AG09319 (cell line): Measurements from ENCODE around the gene TYMP.

Experiments
- DNase-seq: peaks from one replicate; pipeline ENCODE4 v3.0.0-alpha.2; 2010; ENCODE audit warnings: low read depth; ENCODE audit errors: extremely low read depth
- TF ChIP-seq, protein P1 (sequence below): IDR thresholded peaks from 2 replicates; pipeline ENCODE4 v1.5.1; 2011; ENCODE audit warnings: low read depth, mild to moderate bottlenecking, inconsistent platforms, low read length, moderate library complexity

TYMP gene, protein sequence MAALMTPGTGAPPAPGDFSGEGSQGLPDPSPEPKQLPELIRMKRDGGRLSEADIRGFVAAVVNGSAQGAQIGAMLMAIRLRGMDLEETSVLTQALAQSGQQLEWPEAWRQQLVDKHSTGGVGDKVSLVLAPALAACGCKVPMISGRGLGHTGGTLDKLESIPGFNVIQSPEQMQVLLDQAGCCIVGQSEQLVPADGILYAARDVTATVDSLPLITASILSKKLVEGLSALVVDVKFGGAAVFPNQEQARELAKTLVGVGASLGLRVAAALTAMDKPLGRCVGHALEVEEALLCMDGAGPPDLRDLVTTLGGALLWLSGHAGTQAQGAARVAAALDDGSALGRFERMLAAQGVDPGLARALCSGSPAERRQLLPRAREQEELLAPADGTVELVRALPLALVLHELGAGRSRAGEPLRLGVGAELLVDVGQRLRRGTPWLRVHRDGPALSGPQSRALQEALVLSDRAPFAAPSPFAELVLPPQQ

DNA sequence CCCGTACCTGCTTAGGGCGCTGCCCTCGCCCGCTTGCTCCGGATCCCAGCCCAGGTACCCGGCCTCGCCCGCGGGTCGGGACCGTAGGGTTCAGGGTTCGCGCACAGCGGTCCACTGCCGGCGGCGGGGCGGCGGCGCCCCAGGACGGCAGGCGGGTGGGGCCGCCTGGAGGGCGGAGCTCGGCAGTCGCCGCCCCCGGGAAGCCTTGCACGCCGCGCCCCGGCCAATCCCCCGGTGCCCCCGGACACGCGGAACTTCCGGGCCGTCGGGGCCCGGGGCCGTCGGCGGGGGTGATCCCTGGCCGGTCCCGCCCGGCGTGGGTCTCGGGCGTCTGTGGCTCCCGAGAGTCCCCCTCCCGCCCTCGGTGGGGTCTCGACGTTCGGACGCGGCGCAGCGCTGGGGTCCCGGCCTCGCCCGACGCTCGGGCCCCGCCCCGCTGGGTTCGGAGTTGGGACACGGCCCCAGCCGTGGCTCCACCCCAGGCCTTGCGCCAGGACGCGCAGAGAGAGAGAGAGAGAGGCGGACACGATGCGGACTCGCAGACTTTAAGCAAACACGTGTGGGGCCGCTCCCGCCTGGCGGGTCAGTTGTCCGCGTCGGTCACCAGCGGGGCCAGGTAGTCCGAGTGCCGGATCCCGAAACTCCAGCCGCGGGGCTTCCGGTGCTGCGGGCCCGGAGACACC, at the start of gene TYMP:
TSS of gene TYMP (minus strand) at position 116 of the 683 bp plus-strand sequence. CDS start 303 bp downstream, outside the sequence.
- TF ChIP-seq, protein P1, sequence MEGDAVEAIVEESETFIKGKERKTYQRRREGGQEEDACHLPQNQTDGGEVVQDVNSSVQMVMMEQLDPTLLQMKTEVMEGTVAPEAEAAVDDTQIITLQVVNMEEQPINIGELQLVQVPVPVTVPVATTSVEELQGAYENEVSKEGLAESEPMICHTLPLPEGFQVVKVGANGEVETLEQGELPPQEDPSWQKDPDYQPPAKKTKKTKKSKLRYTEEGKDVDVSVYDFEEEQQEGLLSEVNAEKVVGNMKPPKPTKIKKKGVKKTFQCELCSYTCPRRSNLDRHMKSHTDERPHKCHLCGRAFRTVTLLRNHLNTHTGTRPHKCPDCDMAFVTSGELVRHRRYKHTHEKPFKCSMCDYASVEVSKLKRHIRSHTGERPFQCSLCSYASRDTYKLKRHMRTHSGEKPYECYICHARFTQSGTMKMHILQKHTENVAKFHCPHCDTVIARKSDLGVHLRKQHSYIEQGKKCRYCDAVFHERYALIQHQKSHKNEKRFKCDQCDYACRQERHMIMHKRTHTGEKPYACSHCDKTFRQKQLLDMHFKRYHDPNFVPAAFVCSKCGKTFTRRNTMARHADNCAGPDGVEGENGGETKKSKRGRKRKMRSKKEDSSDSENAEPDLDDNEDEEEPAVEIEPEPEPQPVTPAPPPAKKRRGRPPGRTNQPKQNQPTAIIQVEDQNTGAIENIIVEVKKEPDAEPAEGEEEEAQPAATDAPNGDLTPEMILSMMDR, result no peak
- DNase-seq, result no peak

DNA sequence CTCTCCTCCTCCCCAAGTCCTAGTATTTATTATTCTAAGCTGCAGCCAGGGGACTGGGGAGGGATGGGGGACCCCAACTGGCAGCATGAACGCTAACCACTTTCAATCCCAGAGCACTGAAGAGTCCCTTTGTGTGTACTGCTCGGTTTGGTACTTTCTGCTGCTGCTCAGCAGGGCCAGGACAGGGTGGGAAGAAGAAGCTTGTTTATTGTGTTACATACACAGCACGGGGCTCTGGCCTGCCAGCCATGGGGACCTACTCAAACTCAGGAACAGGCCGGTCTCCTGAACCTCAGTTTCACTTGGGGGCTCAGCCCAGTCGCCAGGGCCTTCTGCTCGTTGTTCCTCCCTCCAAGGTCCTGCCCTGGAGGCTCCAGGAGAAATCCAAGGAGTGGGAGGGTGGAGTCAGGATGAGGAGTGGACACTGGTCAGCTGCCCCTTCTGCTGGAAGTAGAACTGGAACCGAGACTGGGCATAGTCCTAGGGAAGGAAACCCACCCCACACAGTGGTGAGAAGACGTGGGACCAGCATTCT, 49.0 kb upstream of the TYMP start:
- TF ChIP-seq, protein P1, result no peak
- DNase-seq, result no peak

DNA sequence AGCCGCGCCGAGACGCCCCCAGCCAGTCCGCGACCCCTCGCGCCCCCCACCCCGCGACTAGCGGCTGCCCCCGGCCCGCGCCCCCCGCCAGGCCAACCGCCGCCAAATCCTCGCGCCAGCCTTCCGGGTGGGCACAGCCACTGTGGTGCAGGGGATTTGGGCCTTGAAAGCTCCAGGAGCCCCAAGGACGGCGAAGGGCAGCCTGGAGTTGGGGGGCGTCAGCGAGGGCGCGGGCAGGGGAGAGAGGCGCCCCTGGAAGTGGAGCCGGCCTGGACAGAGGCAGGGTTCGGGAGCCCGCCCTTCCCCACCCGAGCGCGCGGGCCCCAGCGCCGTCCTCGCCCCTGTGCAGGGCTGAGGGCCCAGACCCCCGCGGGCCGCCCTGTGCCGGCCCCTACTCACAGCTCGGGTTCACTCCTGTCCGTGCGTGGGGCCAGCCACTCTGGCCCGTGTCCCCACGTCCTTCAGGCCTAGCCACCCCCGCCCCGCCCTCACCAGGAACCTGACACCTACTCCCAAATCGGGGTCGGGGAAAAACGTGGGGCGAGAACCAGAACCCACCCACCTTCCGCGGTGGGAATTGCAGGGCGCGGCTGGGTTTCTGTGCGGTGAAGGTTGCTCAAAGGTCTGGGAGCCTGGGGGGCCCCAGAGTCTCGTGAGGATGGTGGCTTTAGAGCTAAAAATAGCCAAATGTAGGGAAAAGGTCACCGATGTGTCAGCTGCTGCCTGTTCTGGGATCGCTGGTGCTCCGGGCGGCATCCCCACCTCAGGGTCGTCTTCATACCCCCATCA, 48.4 kb upstream of the TYMP start, which contains the start of gene CPT1B:
TSS of gene CPT1B (minus strand) at position 441 of the 789 bp plus-strand sequence. CDS start 512 bp downstream, outside the sequence.
- no peak for DNase-seq
- TF ChIP-seq, protein P1, result no peak; the same call in 1 of the 2 replicates

DNA sequence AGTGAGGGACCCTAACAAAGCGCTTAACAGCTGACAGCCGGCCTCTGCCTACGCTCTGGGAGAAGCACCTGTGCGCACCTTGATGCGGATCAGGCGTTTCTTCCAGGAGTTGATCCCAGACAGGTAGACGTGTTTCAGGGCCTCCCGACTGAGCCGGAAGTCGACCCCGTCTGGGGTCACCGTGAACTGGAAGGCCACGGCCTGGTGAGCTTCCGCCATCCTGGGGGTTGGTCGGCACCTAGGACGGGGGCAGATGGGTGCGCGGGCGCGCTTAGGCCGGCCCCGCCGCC, 47.8 kb upstream of the TYMP start:
- DNase-seq, result no peak
- TF ChIP-seq, protein P1, result no peak

DNA sequence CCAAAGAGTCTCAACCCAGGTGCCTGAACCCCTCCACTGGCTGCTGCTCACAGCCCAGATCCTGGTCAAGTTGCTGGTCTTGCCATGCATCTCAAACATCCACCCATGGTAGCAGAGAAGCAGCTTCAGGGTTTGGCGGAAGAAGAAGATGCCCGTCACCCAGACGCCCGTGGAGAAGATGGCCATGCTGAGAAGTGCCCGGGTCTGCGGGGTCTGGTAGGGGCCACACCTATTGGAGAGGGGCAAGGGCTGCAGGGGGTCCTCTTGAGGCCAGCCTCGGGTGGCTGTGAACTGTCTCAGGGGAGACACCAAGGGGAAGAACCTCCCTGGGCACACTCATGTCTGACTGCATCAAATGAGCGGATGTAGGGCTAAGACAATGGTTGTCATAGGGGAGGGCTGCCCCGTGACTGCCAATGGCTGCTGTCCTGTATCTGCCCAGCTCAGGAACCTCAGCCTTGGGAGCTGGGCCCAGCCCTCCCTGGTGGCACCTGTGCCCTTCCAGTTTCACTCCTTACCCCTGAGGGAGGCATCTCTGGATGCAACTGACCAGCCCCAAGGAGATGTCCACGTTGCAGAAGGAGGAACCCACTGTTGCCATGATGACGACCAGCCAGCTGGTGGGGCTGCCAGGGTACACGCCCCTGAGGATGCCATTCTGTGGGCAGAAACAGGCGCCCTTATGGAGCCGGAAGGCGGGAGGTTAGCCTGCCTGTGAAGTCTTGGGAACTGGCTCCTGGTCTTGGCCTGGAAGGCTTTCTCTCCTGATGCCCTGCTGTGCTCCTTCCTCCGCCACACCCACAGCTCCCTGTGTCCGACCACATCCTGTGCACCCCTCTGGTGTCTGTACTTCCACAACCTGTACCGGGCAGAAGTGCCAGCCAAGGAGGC, 47.2 kb upstream of the TYMP start:
- TF ChIP-seq, protein P1, result no peak
- no peak for DNase-seq

DNA sequence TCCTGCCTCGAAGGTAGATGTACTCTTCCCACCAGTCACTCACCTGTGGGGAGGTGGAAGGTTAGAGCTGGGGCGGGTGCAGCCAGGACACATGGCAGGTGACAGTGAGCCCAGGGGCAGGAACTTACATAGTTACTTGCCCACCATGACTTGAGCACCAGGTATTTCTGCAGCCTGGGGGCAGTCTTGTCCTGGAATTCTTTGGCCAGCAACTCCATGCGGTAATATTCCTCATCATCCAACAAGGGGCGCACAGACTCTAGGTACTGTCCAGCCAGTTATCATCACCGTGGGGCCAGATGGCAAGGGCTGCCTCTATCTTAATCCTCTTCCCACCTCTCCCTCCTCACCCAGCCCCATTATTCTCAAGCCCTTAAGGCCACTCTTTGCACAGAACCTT, 46.3 kb upstream of the TYMP start:
- no peak for DNase-seq
- TF ChIP-seq, protein P1, result no peak; the same call in 1 of the 2 replicates
